ENCODE measurements around the gene RBMXL3. TPM values are rescaled to one million over a fixed set of nuclear protein-coding genes. Genes with fewer than 3 reads are reported as not detected.

RBMXL3 gene
- total RNA-seq, 1 donor from 2014 or later = not detected

DNA sequence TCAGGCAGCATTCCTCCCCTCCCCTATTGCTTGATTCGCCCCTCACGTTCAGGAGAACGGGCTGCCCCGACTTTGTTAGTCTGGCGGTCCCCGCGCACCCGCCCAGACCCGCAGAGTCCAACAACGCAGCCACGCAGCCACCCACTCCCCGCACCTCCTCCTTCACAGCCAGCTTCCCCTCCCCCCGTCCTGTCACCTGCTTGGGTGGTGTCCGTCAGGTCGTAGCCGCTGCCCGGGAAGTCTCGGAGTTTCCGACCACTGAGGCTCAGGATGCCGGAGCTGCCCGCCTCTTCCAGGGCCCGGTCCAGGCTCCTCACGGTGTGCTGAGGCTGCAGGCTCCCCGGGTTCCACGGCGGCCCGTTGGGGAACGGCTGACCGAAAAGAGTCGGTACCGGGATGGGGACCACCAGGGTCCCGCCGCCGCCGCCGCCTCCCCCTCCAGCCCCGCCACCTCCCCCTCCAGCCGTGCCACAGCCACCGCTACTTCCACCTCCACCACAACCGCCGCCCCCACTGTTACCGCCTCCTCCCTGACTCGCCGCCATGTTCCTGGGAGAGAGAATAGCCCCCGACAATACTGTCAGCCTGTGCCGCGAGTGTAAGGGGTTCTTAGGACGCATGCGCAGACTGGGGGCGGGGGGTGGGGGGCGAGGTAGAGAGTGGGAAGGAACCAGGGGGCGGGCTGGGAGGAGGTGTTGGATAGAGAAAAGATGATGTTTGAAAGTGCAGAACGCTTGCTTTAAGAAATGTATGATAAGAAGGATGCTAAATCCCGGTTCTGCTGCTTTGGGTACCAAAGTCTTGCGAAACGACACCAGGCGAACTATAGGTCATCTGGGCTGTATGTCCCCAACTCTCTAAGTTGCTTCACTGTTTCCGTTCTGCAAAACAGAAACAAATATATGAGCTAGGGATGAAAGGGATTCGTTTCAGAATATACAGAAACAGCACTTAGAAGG, 44.6 kb downstream of the RBMXL3 start, which contains the start of gene LRCH2:
Gene LRCH2, minus strand, starts transcription at position 600 of the 959 bp plus-strand sequence. Its CDS starts 55 bp downstream, at position 545.
- no peak for DNase-seq (ENCODE audit: extremely low read depth, low read depth, low spot score)

DNA sequence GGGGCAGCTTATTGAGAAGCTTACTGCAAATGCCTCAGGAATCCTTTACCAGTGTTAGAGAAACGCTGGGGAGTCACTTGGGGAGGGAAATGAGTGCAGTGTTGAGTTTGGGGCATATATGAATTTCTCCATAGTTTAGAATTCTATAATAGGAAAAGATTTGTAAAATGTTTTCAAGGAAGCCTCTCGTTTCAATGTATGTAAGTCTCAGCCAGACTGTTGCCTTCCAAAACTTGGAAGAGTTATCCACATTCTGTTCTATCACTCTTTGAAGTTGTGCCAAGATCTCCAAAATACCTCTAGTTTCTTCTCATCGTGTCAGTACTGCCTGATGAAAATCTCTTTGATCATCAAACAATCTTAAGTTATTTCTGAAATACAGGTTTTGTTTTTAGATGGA, 45.3 kb downstream of the RBMXL3 start:
- no peak for DNase-seq (ENCODE audit: extremely low read depth, low read depth, low spot score)

DNA sequence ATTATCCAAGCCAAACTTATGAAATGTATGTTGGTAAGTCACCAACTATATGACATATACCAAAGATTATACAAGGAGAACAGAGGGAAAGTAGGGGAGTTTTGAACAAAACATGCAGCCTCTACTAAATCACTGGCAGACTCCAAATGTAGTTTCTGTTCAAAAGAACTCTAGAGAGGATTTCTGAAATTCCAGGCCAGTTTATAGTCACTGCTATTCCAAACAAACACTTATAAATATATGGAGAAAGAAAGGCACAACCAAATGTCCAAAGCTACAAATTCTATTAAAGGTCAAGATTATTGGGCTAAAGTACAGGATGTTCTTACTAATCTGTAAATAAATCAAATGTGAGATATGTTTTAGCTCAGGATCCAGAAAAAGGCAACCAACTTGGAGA, 47.4 kb downstream of the RBMXL3 start:
- DNase-seq (ENCODE audit: extremely low read depth, low read depth, low spot score) = no peak

DNA sequence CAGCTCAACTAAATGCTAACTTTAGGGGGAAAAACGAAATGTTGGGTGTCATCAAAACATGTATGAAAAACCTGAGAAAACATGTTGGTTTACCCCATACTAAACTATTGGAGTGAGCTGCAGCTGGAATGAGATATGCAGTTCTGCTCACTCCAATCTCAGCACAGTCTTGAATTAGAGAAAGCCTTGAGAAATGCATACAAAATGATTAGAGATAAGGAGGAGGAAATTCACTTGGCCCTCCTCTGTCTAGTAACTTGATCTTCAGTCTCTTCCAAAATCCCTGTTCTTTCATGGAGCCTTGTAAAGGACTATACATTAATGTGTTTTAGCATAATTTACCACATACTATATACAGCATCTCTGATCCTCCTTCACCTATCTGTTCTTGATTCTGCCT, 47.8 kb downstream of the RBMXL3 start:
- DNase-seq (ENCODE audit: extremely low read depth, low read depth, low spot score) = no peak

Other genes with a start within 250 kb of the RBMXL3 start
- gene IL13RA2, start 171.8 kb upstream of the RBMXL3 start, total RNA-seq = 0.12 TPM in 1 of 2 replicates, not detected in the other
- gene LRCH2, start 44.7 kb downstream of the RBMXL3 start, total RNA-seq = 2.7 and 5.5 TPM in 2 replicates
- not detected in 2 replicates for gene LUZP4, start 100.3 kb downstream of the RBMXL3 start, total RNA-seq

All from glomerular endothelial cell (primary cell).